GM21737 (cell line): ENCODE measurements around the gene DHRS7B.

Experiments
- ATAC-seq: cut with Tn5 transposase; IDR thresholded peaks from one replicate; pipeline ENCODE4 v1.9.1; 2021; ENCODE audit warnings: mild to moderate bottlenecking, moderate library complexity; ENCODE audit not compliant: unreplicated experiment

Gene DHRS7B

GRCh38 chr17:21149621-21150020 lies 22.9 kb downstream of the DHRS7B start:
- no peak for ATAC-seq

DNA sequence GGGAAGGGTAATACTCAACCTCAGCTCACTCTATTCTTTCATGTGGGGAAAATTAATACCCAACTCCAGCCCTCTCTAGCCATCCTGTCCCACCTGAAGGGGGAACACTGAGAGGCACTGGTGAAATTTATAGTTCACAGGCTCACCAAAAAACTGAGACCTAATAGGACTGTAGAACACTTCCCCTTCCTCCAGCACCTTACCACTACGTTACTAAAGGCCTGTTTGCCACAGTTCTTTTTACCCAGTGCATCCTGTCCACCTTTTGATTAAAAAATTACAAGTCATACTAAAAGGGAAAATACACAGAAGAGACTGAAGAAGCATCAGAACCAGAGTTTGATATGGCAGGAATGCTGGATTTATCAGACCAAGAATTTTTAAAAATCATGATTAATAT lies 26.0 kb downstream of the DHRS7B start:
- ATAC-seq, result no peak

DNA sequence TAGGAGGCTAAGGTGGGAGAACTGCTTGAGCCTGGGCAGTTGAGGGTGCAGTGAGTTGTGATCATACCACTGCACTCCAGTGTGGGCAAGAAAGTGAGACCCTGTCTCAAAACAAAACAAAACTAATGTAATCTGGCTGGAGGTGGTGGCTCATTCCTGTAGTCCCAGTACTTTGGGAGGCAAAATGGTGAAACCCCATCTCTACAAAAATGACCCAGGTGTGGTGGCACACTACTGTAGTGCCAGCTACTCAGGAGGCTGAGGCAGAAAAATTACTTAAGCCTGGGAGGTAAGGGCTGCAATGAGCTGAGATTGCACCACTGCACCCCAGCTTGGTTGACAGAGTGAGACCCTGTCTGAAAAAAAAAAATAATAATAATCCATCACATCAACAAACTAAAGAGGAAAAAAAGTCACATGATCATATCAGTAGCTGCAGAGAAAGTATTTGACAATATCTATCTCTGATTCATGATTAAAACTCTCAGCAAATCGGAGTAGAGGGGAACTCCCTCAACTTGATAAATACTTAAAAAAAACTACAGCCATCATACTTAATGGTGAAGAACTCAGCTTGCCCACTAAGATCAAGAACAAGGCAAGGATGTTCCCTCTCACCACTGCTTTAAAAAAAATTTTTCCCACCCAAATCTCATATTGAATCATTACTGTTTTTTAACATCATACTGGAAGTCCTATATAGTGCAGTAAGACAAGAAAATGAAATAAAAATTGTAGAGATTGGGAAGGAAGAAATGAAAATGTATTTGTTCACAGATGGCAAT lies 31.0 kb downstream of the DHRS7B start:
- ATAC-seq, result no peak

- ATAC-seq, result no peak
Observed at GRCh38 chr17:21160401-21160800, 33.6 kb downstream of the DHRS7B start.

- ATAC-seq, result no peak
Observed at GRCh38 chr17:21161498-21162393, 35.0 kb downstream of the DHRS7B start.

- no peak for ATAC-seq
Observed at GRCh38 chr17:21162394-21162775, 35.6 kb downstream of the DHRS7B start.

DNA sequence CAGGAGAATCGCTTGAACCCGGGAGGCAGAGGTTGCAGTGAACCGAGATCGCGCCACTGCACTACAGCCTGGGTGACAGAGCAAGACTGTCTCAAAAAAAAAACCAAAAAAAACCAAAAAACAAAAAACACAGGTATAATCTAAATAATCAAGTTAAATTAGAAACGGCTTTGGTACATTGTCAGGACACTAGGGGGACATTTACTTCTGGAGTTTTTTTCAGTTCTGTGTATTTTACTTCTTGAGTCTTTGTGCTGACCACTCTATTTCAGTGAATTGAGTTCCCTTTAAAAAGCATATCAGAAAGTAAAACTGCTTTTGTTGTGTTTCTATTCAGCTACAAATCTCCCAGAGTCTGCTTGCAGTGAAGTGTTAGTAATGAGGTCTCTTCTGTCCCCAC lies 36.3 kb downstream of the DHRS7B start:
- no peak for ATAC-seq

DNA sequence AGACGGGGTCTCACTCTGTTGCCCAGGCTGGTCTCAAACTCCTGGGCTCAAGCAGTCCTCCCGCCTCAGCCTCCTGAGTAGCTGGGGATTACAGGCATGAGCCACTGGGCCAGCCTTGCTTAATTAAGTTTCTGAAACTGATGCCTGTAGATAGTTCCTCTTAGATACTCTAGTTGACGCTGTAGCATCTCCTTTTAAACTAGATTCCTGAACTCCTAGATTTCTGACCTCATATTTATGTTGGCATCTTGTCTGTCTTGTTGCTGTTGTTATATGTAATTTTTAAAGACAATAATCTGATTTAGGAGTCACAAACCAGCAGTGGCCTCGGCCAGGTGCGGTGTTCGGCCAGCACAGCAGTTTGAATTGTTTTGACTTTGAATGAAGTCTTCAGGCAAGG lies 37.5 kb downstream of the DHRS7B start:
- ATAC-seq, result no peak

GRCh38 chr17:21164620-21165019 lies 37.9 kb downstream of the DHRS7B start:
- no peak for ATAC-seq

GRCh38 chr17:21165922-21166594 lies 39.3 kb downstream of the DHRS7B start:
- ATAC-seq, result no peak

- ATAC-seq, result no peak
Observed at GRCh38 chr17:21166595-21167210, 39.9 kb downstream of the DHRS7B start.

DNA sequence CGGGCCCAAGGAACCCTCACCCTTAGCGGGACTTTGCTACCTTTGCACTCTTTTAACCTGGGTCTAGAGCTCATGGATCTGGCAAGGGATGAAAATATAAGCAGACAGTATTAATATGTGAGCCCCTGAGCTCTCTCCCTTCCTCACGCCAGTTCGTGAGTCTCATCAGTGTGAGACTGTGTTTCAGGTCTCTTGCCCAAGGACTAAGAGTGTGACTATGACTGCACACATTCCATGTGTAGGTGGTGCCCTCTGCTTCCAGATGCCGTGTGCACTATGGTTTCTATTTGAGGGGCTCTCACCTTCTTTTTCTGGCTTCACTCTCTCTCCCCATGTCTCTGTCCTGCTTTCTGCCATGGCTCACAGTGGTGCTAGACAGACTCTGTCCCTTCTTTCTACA lies 40.5 kb downstream of the DHRS7B start:
- no peak for ATAC-seq

DNA sequence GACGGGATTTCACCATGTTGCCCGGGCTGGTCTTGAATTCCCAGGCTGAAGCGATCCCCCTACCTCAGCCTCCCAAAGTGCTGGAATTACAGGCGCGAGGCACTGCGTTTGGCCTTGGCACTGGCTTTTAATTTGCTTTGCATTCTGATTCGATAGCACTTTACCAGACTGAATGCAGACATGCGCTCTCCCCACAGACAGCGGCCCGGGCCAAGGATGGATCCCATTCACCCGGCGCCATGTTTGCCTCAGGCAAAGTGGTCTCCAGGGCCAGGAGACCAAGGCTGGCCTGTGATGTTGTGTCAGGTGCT lies 41.7 kb downstream of the DHRS7B start:
- no peak for ATAC-seq

GRCh38 chr17:21169496-21169895 lies 42.7 kb downstream of the DHRS7B start:
- no peak for ATAC-seq

DNA sequence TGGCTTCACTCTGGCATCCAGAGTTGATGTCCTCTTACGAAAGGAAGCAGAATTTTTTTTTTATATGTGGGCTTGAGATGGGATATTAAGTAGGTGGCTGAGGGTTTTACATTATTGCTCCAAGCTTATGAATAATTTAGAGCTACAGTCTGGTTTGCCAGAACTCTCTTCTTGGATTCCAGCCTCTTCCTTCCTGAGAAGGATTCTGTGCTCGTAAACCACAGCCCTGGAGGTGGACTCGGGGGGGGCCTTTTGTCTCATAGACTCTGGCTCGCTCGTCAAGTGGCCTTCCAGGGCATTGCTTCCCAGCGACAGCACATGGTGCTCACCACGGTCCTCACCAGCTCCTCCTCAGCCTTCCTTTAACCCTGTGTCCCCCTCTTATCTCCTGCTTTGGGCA lies 44.0 kb downstream of the DHRS7B start:
- ATAC-seq, result no peak

GRCh38 chr17:21171309-21171922 lies 44.7 kb downstream of the DHRS7B start:
- peak; percentile 66 for ATAC-seq

GRCh38 chr17:21171970-21172510 lies 45.3 kb downstream of the DHRS7B start:
- no peak for ATAC-seq

GRCh38 chr17:21172846-21173245 lies 46.1 kb downstream of the DHRS7B start:
- ATAC-seq, result no peak

DNA sequence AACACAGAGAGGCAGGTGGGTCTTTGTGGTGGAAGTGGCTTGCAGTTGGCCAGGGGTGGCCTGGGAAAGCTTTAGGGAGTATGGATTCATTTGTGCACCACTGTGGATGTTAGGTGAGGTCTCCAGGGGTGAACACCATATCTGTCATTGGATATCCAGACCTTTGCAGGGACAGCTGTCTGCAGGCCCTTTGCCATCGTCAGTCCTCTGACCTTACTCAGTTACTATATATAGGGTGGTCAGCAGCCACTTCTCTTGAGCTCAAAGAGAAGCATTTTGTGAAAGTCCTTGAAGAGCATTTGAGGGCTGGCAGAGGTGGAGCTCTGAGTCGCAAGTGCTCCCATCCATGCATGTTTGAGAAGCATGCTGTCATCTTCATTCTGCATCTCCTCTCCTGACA lies 46.8 kb downstream of the DHRS7B start:
- ATAC-seq, result no peak

DNA sequence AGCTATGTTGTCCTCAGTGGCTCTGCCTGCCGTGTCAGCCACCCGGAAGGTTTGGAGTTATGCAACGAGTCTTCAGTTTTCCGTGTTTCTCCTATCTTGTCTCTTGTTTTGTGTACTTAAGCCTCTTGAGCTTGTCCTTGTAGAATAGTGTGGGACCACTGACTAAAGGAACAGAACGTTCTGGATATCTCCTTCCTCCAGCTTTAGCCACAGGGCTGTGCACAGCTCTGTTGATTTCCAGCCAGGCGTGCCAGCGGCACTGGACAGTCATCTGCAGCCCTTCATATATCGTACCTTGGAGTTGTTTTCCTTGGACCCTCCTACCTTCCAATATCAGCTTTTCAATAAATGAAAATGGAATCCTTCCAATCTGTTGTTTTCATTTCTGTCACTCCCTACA lies 47.4 kb downstream of the DHRS7B start:
- no peak for ATAC-seq

- ATAC-seq, result no peak
Observed at GRCh38 chr17:21174713-21175112, 47.9 kb downstream of the DHRS7B start.
